ENCODE results near the gene KLHL3. TPM values are rescaled to one million over a fixed set of nuclear protein-coding genes. Genes with fewer than 3 reads are reported as not detected.

The KLHL3 gene
- total and polyA plus RNA-seq, 8 donors, result 1.8 to 6.6 (median 3.1) TPM

DNA sequence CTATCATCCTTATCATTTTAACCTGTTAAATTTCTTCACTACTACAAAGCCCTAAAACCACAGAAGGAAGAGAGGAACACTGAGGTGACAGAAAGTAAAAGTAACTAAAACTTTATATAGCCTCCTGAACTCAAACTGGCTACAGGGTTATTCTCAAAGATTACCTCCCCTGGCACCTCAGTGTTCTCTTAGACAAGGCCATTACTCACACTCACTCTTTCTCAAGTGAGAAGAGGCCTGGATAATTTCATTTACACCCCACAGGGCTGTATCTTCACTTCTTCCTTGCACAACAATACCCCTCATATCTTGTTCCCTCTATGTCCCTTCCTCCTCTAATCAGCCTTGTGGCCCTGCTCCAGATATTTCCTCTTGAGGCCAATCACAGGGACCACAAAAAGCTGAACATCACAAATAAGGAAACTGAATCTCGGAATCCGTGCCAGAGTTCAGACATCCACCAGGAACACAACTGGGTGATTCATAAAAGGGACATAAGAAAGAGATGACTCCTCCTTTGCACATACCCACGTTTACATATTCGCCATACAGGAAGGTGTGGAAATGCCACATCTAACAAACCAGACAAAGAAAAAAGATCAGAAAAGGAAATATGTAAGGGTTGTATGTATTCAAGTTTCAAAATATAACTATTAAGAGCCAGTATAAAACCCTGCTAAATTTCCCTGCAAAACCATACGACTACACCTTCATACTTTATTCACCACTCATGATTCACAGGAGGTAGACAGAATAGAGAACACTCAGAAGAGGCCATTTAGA, 1.7 kb upstream of the KLHL3 start:
- no peaks in the 10 kb centered on the region for H3K27me3 ChIP-seq
- ATAC-seq (no peak), DNase-seq (no peak), FAIRE-seq (no peak)
- H3K4me3 ChIP-seq, result no peak overlapping the region
- 75 to 79% methylated on average over 5 of the region's 5 CpGs for WGBS, 2 donors
- no peaks in the 10 kb centered on the region for H3K9me3 ChIP-seq
- no peaks in the 10 kb centered on the region for H3K36me3 ChIP-seq
- intact Hi-C loops (cut with DNase I), result loop anchor here in 1 of 3 donors (10.0 kb wide), 1 partner anchor 93 kb away; no protein-coding TSS in a partner anchor
- H3K27ac ChIP-seq, result no peak overlapping the region
- no peaks in the 10 kb centered on the region for H3K4me1 ChIP-seq
- TF ChIP-seq CTCF (IDR thresholded peaks at IDR 0.05), result no peak

DNA sequence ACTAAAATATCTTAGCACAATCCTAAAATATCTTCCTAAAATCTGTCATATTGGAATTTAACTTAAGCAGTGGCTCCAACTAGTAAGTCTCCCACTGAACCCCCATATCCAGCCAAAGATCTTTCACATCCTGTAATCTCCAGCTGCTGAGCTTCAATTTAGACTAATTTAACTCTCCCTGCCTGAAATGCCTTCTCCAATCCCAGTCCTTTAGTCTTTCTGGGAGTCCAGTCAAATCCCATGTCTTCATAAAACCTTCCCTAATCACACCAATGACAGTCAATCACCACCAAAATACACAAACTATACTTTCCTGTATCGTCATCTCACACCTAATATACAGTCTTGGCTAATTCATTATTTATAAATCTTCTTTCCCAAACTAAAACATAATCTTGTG, 607 bp upstream of the KLHL3 start:
- ATAC-seq, result no peak
- Histone ChIP-seq H3K36me3 (no peaks in the 10 kb centered on the region), H3K4me1 (no peaks in the 10 kb centered on the region), H3K4me3 (no peak overlapping the region), H3K9me3 (no peaks in the 10 kb centered on the region), H3K27me3 (no peaks in the 10 kb centered on the region), H3K27ac (no peak overlapping the region)
- intact Hi-C loops (cut with DNase I), result loop anchor here in 1 of 3 donors (10.0 kb wide), 1 partner anchor 92 kb away; no protein-coding TSS in a partner anchor
- no peak for DNase-seq
- no peak for TF ChIP-seq CTCF (IDR thresholded peaks at IDR 0.05)
- FAIRE-seq, result no peak
- 77 to 81% methylated on average over 1 of the region's 1 CpG for WGBS, 2 donors

GRCh38 chr5:137734962-137735554, 831 bp downstream of the KLHL3 start:
- FAIRE-seq (no peak), DNase-seq (peak in 1 of 6 donors; percentile 13), ATAC-seq (peak; percentile 49 to 71 (median 68))
- H3K27ac ChIP-seq, result peak overlapping the region in 2 of 4 donors; percentile 5 to 57
- no peak for TF ChIP-seq CTCF (IDR thresholded peaks at IDR 0.05)
- intact Hi-C loops (cut with DNase I), result loop anchor here in 1 of 3 donors (10.0 kb wide), 1 partner anchor 90 kb away; no protein-coding TSS in a partner anchor
- no peaks in the 10 kb centered on the region for H3K27me3 ChIP-seq
- H3K4me3 ChIP-seq, result peak overlapping the region in 2 of 4 donors; percentile 24 to 40
- H3K9me3 ChIP-seq, result no peaks in the 10 kb centered on the region
- 46 to 52% methylated on average over 14 of the region's 14 CpGs for WGBS, 2 donors
- H3K4me1 ChIP-seq, result no peaks in the 10 kb centered on the region
- no peaks in the 10 kb centered on the region for H3K36me3 ChIP-seq

DNA sequence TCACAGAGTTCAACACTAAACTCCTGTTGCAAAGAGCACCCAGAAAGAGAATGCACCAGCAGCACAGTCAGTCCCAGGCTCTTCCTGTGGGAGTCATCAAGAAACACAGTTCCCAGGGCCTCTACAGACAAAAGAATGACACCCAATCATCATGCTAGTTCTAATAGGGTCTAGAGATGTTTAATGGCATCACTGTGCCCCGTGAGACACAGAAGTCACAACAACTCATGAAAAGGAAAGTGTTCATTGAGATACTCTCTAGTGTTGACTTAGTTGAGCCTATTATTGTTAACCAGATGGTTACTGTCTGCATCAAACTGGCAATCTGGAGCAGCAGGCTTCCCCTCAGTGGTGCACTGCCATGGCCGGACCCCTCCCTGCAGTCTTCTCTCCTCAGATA, 1.6 kb downstream of the KLHL3 start:
- intact Hi-C loops (cut with DNase I), result loop anchor here in 1 of 3 donors (10.0 kb wide), 1 partner anchor 90 kb away; no protein-coding TSS in a partner anchor

More for the DNA sequence above, 1.6 kb downstream of the KLHL3 start:
- Histone ChIP-seq H3K36me3 (no peaks in the 10 kb centered on the region), H3K9me3 (no peaks in the 10 kb centered on the region), H3K27me3 (no peaks in the 10 kb centered on the region), H3K27ac (no peak overlapping the region), H3K4me1 (no peaks in the 10 kb centered on the region), H3K4me3 (no peak overlapping the region)
- FAIRE-seq (no peak), DNase-seq (no peak), ATAC-seq (no peak)
- WGBS, 2 donors, result 69 to 80% methylated on average over 2 of the region's 2 CpGs
- no peak for TF ChIP-seq CTCF (IDR thresholded peaks at IDR 0.05)
